Peyer's patch (tissue), 4 donors: ENCODE data around the gene AUTS2.

Experiments used
- CTCF ChIP-seq, 6 experiments: fragments of 450-650 bp in 4 of 6; fragments of 200-600 bp in 2 of 6; sonication (generic) in 1 of 6; IDR thresholded peaks; one replicate each; pipeline ENCODE4 v1.5.1; 2017 to 2019; ENCODE audit warnings: antibody characterized with exemption in 6 of 6, mild to moderate bottlenecking in 3 of 6, moderate library complexity in 1 of 6
- POLR2A ChIP-seq, 2 donors: fragments of 450-650 bp; IDR thresholded peaks; one replicate each; pipeline ENCODE4 v1.5.1; 2017; ENCODE audit warnings: antibody characterized with exemption in 2 of 2, mild to moderate bottlenecking in 2 of 2, moderate library complexity in 2 of 2

GRCh38 chr7:70006261-70006920, 408.1 kb downstream of the AUTS2 start:
- TF ChIP-seq CTCF (IDR thresholded peaks at IDR 0.05) (no peak), POLR2A (IDR thresholded peaks at IDR 0.05) (no peak)
